Gastroesophageal sphincter (tissue), 4 donors: ENCODE data around the gene PATE1. TPM values are rescaled to one million over a fixed set of nuclear protein-coding genes. Genes with fewer than 3 reads are reported as not detected.

Experiments used
- ATAC-seq: fragments of 150-250 bp; one replicate; pipeline ENCODE4 v1.9.1; 2016; ENCODE audit warnings: mild to moderate bottlenecking, moderate library complexity
- H3K27ac ChIP-seq, 4 donors: fragments of 200-600 bp; sonication (generic) in 3 of 4; 1 replicate in 3 of 4; 2 replicates in 1 of 4; pipeline ENCODE4 v1.5.1; 2016 to 2019
- H3K27me3 ChIP-seq: fragments of 200-600 bp; sonication (generic); one replicate; pipeline ENCODE4 v1.5.1; 2019
- H3K36me3 ChIP-seq, 2 donors: fragments of 200-600 bp; sonication (generic); one replicate each; pipeline ENCODE4 v1.5.1; 2019; ENCODE audit warnings: control low read depth in 1 of 2
- H3K4me1 ChIP-seq, 3 donors: fragments of 200-600 bp; sonication (generic); 1 replicate in 2 of 3; 2 replicates in 1 of 3; pipeline ENCODE4 v1.5.1; 2016 to 2019; ENCODE audit warnings: control low read depth in 2 of 3
- H3K4me3 ChIP-seq, 2 donors: fragments of 200-600 bp; sonication (generic); one replicate each; pipeline ENCODE4 v1.5.1; 2019; ENCODE audit warnings: mild to moderate bottlenecking in 1 of 2, moderate library complexity in 1 of 2
- H3K9me3 ChIP-seq, 3 donors: fragments of 200-600 bp; sonication (generic); one replicate each; pipeline ENCODE4 v1.5.1; 2017 to 2019; ENCODE audit warnings: control low read depth in 2 of 3
- EP300 ChIP-seq: sonication (generic); formaldehyde crosslinking; IDR thresholded peaks from one replicate; pipeline ENCODE4 v1.6.1; 2017; ENCODE audit warnings: antibody characterized with exemption, mild to moderate bottlenecking
- POLR2A ChIP-seq, 2 donors: fragments of 450-650 bp; IDR thresholded peaks; one replicate each; pipeline ENCODE4 v1.6.1; 2017; ENCODE audit warnings: antibody characterized with exemption in 2 of 2, mild to moderate bottlenecking in 2 of 2, moderate library complexity in 1 of 2
- POLR2AphosphoS5 ChIP-seq: sonication (generic); formaldehyde crosslinking; IDR thresholded peaks from one replicate; pipeline ENCODE4 v1.6.1; 2017; ENCODE audit warnings: antibody characterized with exemption
- whole genome bisulfite sequencing, 2 donors: methylation state at CpG; one replicate each; pipeline ENCODE4 v1.1.5; 2018; ENCODE audit warnings: low coverage in 1 of 2; 5-methylcytosine and 5-hydroxymethylcytosine counted together
- total RNA-seq, 4 donors: library from RNA; depleted of rRNA; stranded (reverse); fragments of >200 nt; gene quantifications; one replicate each; pipeline ENCODE4 v1.1.0, GENCODE V29; 2016
- TF ChIP-seq, protein P1 (sequence below), 4 experiments: fragments of 200-600 bp in 2 of 4; fragments of 450-650 bp in 2 of 4; sonication (generic) in 1 of 4; IDR thresholded peaks; one replicate each; pipeline ENCODE4 v1.5.1; 2017 to 2019; ENCODE audit warnings: antibody characterized with exemption in 4 of 4, mild to moderate bottlenecking in 2 of 4, moderate library complexity in 2 of 4

PATE1 gene
- total RNA-seq, 4 donors from 2014 or later: 0.27 TPM; not detected in 3

DNA sequence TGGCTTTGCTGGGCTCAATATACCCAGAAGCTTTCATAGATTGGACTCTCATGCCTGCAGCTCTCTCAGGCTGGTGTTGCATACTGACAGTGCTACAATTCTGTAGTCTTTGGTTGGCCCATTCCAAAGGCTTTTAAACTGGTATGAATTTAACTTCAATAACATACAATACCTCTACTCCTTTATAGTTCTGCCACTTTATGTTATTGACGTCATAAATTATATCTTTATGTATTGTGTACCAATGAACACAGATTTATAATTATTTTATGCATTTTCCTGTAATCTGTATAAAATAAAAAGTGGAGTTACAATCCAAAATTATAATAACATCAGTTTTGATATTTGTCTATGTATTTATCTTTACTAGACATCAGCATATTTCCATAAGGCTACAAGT is 16.4 kb downstream of the PATE1 start:
- no peak for ATAC-seq
- peaks cover 0 to 20% (median 0%) of the 10 kb centered on the region in 3 donors for H3K9me3 ChIP-seq
- H3K4me1 ChIP-seq: no peaks in the 10 kb centered on the region
- H3K4me3 ChIP-seq: no peak overlapping the region
- H3K36me3 ChIP-seq: no peaks in the 10 kb centered on the region
- TF ChIP-seq, protein P1, sequence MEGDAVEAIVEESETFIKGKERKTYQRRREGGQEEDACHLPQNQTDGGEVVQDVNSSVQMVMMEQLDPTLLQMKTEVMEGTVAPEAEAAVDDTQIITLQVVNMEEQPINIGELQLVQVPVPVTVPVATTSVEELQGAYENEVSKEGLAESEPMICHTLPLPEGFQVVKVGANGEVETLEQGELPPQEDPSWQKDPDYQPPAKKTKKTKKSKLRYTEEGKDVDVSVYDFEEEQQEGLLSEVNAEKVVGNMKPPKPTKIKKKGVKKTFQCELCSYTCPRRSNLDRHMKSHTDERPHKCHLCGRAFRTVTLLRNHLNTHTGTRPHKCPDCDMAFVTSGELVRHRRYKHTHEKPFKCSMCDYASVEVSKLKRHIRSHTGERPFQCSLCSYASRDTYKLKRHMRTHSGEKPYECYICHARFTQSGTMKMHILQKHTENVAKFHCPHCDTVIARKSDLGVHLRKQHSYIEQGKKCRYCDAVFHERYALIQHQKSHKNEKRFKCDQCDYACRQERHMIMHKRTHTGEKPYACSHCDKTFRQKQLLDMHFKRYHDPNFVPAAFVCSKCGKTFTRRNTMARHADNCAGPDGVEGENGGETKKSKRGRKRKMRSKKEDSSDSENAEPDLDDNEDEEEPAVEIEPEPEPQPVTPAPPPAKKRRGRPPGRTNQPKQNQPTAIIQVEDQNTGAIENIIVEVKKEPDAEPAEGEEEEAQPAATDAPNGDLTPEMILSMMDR (IDR thresholded peaks at IDR 0.05): no peak
- TF ChIP-seq POLR2AphosphoS5 (no peak), POLR2A (IDR thresholded peaks at IDR 0.05) (no peak), EP300 (no peak)
- 57 to 83% methylated on average over 1 of the region's 1 CpG for WGBS, 2 donors
- no peak overlapping the region for H3K27ac ChIP-seq
- no peaks in the 10 kb centered on the region for H3K27me3 ChIP-seq

DNA sequence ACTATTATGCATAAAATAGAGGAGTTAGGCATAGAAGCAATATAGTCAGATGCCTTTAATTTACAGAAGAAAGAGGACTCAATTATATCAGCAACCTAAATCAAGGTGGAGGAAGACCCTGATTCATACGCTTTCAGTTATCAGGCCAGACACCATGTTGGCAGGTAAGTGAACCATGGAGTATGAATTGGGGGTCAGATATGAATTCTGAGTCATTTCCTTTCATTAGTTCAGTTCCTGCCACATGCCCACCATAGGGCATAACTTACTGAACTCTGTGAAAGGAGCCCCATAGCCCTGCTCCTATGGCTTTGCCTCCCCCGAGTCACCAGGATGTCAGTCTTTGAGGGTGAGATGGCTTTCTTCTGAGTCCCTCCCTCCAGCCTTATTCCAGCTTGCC is 17.4 kb downstream of the PATE1 start:
- TF ChIP-seq POLR2A (IDR thresholded peaks at IDR 0.05): no peak
- TF ChIP-seq, protein P1 (IDR thresholded peaks at IDR 0.05): no peak
- Histone ChIP-seq H3K9me3 (peaks cover 0 to 11% (median 0%) of the 10 kb centered on the region in 3 donors), H3K27ac (no peak overlapping the region), H3K4me1 (no peaks in the 10 kb centered on the region), H3K27me3 (no peaks in the 10 kb centered on the region), H3K36me3 (no peaks in the 10 kb centered on the region), H3K4me3 (no peak overlapping the region)
- WGBS, 2 donors: no CpG with 5 or more reads among the region's 2 CpGs
- ATAC-seq: no peak

DNA sequence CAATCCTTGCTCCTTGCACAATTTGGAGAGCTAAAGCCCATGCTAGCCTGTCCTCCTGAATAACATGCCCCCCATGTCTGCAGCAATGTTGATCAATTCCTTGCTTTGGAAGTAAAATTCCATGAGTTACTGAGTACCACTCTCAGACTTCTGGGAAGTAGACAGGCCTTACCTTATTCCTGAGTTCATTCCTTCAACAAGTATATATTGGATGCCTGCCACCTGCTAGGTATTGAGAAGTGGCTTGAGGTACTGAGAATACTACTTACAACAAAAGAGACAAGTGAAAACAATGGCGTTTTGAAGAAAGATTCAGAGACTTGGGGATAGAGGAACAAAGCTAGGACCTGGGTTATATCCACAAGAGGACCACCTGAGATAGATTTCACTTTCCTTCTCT is 20.2 kb downstream of the PATE1 start:
- 62 to 64% methylated on average over 1 of the region's 1 CpG for WGBS, 2 donors
- no peak for ATAC-seq
- Histone ChIP-seq H3K4me1 (no peaks in the 10 kb centered on the region), H3K9me3 (no peaks in the 10 kb centered on the region), H3K4me3 (no peak overlapping the region), H3K27me3 (no peaks in the 10 kb centered on the region), H3K36me3 (no peaks in the 10 kb centered on the region), H3K27ac (no peak overlapping the region)
- no peak for TF ChIP-seq POLR2AphosphoS5
- TF ChIP-seq POLR2A (IDR thresholded peaks at IDR 0.05): no peak
- TF ChIP-seq, protein P1 (IDR thresholded peaks at IDR 0.05): no peak
- TF ChIP-seq EP300: no peak

DNA sequence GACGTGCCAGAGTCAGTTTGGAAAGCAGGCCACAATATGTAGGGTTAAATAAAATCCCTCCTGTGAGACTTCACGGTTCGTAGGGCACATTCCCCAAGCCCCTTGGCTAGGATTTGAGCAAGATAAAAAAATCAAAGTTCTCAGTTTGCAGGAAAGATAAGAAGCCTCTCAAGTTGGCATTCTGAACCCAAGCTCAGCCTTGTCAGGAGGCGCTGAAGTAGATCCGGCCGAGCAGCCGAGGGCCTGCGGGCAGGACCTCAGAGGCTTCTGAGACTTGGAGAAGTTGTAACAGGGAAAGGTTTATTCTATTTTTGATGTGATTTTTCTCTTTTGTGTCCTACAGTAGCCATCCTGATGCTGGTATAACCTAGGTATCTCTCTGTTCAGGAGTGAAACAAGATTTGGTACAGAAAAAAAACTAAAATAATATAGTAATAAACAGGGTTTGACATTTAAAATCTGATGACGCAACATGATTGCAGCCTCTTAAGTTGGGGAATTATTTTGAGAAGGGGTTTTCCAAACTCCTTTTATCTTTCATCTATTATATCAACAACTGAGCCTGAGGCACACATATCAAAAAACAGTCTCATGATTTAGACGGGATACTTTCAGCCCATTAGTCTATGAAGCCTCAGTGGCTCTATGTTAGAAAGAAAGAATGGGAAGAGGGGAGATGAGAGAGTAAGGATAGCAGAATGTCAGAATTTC is 22.4 kb downstream of the PATE1 start:
- WGBS, 2 donors: 47 to 48% methylated on average over 10 of the region's 10 CpGs
- Histone ChIP-seq H3K27ac (no peak overlapping the region), H3K9me3 (no peaks in the 10 kb centered on the region), H3K4me1 (no peaks in the 10 kb centered on the region), H3K36me3 (no peaks in the 10 kb centered on the region), H3K4me3 (no peak overlapping the region), H3K27me3 (no peaks in the 10 kb centered on the region)
- TF ChIP-seq POLR2A (IDR thresholded peaks at IDR 0.05): no peak
- TF ChIP-seq EP300: no peak
- TF ChIP-seq POLR2AphosphoS5: no peak
- TF ChIP-seq, protein P1 (IDR thresholded peaks at IDR 0.05): no peak
- ATAC-seq: no peak

DNA sequence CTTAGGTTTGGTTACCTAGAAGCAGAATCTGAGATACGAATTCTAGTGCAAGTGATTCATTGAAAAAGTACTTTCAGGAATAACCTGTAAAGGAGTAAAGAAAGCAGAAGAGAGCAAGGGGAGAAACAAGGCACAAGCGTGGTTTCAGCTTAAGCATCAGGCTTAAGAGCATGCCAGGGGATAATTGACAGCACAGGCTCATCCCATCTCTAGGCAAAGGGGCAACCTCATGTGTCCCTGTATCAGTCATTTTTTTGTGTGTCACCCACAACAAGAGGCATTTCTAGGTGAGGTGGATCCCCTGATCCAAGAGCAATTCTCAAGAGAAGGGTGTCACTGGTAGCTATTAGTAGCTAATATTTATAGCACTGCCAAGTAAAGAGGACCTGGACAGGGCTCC is 24.5 kb downstream of the PATE1 start:
- no peak for TF ChIP-seq POLR2AphosphoS5
- TF ChIP-seq POLR2A (IDR thresholded peaks at IDR 0.05): no peak
- TF ChIP-seq EP300: no peak
- TF ChIP-seq, protein P1 (IDR thresholded peaks at IDR 0.05): no peak
- Histone ChIP-seq H3K27ac (no peak overlapping the region), H3K4me3 (no peak overlapping the region), H3K4me1 (no peaks in the 10 kb centered on the region), H3K27me3 (no peaks in the 10 kb centered on the region), H3K9me3 (no peaks in the 10 kb centered on the region), H3K36me3 (no peaks in the 10 kb centered on the region)
- ATAC-seq: no peak
- WGBS, 2 donors: 55 to 75% methylated on average over 2 of the region's 2 CpGs
